HG03439 (cell line): ENCODE data around the gene FIGN.

ENCODE experiments used
- ATAC-seq: cut with Tn5 transposase; IDR thresholded peaks from one replicate; pipeline ENCODE4 v1.9.1; 2021; ENCODE audit warnings: mild to moderate bottlenecking, moderate library complexity; ENCODE audit not compliant: unreplicated experiment

FIGN gene

DNA sequence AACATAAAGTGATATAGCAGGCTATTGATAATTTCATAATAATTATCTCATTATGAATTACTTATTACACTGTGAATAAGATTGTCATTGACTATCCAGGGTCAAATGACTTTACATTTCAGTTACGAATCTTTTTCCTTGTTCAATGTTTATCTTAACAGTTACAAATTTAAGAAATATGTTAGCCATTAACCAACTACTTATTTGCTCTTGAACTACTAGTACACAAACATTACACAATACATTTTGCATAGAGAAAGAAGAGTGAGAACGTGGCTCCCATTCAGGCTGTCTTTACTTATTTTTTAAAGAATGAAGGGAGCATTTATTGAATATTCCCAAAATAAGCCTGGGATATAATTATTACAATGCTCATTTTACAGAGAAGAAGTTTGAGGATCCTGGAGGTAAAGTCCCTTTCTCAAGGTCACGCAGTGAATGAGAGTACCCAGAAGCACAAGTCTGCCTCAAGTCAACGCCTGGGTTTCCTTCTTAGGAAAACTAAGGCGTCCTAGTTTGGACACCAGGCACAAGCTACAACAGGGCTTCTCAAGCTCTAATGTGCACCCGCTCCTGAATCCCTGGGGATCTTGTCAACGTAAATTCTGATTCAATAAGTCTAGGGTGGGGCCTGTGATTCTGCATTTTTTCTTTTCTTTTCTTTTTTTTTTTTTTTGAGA, 164.2 kb downstream of the FIGN start:
- no peak for ATAC-seq

DNA sequence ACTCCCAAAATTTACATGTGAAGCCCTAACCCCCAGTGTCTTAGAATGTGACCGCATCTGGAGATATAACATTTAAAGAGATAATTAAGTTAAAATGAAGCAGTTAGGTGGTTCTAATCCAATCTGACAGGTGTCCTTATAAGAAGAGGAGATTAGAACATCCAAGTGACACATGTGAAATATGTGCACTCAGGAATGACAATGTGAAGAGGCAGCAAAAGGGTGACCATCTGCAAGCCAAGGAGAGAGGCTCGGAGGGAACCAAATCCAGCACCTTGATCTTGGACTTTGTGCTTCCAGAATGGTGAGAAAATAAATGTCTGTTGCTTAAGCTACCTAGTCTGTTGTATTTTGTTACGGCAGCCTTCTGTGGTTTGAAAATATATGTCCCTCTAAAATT, 165.4 kb downstream of the FIGN start:
- no peak for ATAC-seq

DNA sequence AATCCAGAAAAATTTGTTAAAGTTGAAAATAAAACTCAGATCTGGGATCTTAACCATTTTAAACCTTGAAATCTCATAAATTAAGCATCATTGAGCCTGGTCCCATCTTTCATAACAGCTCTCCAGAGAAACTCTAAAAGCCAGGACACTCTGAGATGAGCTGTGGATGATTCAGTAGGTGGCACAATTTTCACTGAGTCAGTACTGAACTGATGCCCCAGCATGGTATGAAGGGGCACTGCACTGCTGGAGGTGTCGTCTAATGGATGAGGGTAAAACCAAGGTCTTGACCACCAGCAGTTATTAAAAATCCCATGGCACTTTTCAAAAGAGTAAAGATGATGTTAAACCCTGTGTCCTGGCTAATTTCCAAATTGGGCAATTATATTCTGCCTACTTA, 170.6 kb downstream of the FIGN start:
- ATAC-seq: no peak

- ATAC-seq: no peak
Measured at GRCh38 chr2:163564236-163564635, 171.6 kb downstream of the FIGN start.

GRCh38 chr2:163563336-163563735, 172.5 kb downstream of the FIGN start:
- ATAC-seq: no peak

DNA sequence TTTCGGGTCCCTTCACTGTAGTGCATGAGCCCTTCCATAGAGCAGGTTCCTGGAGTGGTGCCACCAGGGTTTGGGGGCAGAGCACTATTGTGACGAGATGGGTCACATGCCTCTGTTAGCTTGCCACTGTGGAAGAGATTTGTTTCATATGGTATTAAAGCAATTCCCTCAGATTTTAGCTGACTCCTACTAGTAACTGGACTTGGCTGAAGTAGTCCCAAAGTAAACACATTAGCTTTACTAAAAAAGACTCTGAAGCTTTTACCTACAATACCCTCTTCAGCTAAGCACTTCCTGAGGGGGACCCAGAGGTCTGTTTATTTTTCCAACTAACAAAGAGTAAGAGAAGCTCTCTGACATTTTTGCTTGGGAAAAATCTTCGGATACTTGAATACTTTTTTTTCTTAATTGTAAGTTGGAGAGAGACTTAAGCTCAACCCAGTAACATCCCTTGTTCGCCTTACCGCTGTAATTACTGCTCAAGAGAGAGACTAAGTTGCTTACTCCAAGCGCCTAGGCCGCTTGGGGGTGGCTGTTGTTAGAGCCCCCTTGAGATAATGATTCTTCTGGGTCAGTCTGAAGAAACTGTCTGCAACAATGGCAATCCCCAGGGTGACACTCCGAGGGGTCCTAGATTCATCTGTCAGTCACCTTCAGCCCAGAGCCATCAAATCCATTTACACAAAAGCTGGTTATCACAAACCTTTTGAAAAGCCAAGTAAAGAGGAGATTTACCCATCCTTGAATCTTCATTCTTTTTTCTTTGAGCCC, 177.4 kb downstream of the FIGN start:
- no peak for ATAC-seq

- ATAC-seq: no peak
Measured at GRCh38 chr2:163556511-163556910, 179.3 kb downstream of the FIGN start.

- ATAC-seq: no peak
Measured at GRCh38 chr2:163554864-163555263, 180.9 kb downstream of the FIGN start.

GRCh38 chr2:163553601-163554000, 182.2 kb downstream of the FIGN start:
- ATAC-seq: no peak

DNA sequence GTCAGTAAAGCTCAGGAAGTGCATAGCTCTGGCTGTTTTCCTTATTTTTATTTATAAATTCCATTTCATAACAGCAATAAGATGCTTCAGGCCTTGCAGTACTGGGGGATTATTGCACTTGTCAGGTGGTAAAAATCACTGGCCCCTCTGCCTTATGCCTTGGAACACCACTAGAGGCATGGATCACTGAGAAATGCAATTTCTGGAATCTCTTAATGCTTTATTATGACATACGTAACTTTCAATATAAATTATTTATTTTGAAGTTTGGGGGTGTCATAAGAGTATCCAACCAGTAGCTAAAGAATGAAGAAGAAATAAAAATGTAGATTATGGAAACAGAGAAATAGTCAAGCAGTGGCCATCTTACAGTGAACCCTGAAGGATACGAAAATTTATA, 183.1 kb downstream of the FIGN start:
- ATAC-seq: no peak

DNA sequence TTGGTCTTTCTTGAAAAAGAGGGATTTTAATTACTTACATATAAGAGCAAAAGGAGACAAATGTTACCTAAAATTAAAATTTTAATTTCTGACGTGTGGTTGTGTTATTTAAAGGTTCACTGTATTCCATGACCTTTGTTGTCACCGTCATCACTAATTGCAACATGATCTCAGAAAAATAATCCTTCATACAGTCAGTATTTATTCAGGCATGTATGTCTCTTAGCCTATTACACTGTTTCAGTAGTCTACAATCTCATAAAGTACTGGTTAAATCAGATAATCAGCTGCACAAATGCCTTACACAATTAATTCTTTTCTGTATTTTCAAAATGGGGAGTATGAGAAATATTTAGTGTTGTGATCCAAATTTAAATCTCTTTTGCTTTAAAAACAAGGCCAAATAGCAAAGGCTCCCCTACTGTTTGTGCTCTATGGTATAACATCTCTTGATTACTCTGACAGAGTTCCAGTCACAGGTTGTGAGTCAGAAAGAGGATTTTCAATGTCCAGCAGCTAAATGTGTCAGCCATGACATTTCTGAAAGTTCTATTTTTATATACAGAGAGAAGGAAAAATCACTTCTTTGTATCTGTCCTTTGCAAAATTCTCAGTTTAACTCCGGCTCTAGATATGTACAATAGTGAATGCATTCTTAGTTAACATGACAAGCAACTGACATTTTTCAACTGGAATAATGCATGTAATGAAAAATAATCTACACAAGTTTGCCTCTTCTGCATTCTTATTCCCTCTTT, 184.0 kb downstream of the FIGN start:
- no peak for ATAC-seq

DNA sequence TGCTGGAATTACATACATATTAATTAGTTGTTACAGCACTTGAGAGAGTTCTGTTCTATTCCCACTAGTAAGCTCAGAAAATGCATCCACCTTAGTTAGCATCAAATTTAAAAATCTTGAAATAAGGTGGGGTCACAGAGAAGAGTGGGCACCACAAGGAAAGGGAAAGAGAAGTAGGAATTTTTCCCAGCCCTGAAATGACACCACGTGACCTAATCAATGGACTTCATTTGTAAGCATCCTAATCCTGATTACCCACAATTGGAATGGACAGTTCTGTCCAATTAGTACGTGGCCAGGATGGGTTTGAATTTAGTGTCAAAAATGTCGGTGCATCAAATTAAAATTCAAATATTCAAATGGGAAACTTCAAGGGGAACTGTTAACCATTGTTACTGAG, 186.8 kb downstream of the FIGN start:
- ATAC-seq: no peak
